ENCODE results near the gene SLCO4A1.

SLCO4A1 gene, protein sequence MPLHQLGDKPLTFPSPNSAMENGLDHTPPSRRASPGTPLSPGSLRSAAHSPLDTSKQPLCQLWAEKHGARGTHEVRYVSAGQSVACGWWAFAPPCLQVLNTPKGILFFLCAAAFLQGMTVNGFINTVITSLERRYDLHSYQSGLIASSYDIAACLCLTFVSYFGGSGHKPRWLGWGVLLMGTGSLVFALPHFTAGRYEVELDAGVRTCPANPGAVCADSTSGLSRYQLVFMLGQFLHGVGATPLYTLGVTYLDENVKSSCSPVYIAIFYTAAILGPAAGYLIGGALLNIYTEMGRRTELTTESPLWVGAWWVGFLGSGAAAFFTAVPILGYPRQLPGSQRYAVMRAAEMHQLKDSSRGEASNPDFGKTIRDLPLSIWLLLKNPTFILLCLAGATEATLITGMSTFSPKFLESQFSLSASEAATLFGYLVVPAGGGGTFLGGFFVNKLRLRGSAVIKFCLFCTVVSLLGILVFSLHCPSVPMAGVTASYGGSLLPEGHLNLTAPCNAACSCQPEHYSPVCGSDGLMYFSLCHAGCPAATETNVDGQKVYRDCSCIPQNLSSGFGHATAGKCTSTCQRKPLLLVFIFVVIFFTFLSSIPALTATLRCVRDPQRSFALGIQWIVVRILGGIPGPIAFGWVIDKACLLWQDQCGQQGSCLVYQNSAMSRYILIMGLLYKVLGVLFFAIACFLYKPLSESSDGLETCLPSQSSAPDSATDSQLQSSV

DNA sequence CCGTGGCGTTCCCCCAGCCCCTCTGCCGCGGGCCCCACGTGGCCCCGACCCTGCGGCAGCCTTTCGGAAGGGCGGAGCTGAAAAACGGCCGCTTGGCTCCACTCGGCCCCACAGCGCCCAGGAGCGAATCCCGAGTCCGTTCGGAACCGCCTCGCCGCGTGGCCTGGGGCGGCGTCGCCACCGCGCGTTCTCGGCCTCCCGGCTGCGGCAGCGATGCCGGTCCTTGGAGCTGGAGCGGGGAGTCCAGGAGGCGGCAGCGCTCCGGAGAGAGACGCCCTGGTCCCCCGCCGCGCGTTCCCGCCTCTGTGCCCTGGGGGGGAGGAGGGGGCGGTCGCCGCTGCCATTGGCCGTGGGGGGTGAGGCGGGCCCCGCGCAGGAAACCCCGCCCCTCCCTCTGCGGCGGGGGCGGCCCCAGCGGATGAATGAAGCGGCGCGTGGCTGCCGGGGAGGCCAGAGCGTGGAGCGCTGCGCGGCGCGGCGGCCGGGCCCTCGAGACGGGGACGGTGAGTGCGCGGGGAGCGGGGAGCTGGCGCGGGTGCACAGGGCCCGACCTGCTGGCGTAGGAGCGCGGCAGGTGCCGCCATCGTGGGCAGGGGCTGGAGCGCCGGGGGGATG lies at the start of gene SLCO4A1:
SLCO4A1 (plus strand) TSS at position 453 of the 615 bp plus-strand sequence. CDS start 13,952 bp downstream, outside the sequence.
- DNase-seq, result peak; percentile 49

DNA sequence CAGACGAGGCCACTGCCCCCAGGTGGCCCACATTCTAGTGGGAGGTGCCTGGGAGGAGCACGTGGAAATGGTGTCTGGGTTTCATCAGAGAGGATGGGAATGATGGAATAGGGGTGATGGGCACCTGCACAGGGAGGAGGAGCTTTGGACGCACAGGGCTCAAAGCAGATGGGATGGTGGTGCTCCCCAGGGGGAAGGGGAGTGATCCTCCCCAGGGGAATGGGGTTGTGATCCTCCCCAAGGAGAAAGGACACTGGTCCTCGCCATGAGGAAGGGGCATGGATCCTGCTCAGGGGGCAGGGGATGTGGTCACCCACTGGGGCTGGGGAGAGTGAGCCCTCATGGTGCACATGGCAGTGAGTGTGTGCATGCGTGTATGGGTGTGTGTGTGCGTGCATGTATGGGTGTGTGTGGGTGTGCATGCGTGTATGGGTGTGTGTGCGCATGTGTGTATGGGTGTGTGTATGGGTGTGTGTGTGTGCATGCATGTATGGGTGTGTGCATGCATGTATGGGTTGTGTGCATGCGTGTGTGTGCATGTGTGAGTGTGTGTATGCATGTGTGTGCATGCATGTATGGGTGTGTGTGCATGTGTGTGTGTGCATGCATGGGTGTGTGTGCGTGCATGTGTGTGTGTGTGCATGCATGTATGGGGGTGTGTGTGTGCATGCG lies 49.7 kb upstream of the SLCO4A1 start:
- no peak for DNase-seq

DNA sequence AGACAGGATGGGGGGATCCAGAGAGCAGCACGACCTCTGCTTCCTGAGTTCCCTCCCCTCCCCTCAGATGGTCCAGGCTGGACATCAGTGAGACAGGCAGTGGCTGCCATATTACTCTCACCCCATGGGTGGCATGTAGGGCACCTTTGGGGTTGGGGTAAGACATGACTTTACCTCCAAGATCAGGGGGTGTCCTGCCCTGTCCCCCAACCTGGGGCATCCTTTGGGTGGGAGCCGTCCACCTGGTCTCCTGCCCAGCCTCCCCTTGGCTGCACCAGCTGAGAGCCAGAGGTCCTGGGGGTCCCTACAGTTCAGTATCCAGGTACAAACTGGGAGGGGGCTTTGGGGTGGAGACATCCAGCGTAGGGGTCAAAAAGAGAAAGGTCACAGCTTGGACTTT lies 48.7 kb upstream of the SLCO4A1 start:
- no peak for DNase-seq

DNA sequence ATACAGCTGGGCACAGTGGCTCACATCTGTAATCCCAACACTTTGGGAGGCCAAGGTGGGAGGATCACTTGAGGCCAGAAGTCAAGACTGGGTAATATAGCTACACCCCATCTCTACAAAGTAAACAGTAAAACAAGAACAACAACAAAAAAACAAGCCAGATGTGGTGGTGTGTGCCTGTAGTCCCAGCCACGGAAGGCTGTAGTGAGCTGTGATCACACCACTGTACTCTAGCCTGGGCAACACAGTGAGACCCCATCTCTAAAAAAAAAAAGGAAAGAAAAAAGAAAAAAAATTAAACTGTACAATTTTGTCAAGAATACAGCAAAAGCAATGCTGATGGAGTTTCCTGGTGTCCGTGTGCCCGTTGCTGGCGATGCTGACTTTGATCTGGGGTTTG lies 47.2 kb upstream of the SLCO4A1 start:
- DNase-seq, result no peak

DNA sequence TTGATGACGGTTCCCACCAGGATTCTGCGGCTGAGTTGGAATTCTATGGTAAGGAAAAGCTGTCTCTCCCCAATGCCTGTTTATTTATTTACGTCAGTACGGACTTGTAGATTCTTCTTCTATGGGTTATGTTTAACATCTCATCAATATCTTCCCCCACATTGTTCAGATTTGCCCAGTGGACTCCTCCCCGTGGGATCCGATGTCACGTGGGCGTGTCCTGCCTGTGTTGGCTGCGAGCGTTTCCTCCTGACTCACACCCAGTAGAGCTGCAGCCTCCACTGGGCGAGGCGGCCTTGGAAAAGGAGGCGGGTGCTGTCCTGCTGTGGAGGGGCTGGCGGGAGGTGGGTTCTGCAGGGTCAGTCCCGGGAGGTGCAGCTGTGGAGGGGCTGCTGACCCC lies 46.8 kb upstream of the SLCO4A1 start:
- DNase-seq, result no peak

DNA sequence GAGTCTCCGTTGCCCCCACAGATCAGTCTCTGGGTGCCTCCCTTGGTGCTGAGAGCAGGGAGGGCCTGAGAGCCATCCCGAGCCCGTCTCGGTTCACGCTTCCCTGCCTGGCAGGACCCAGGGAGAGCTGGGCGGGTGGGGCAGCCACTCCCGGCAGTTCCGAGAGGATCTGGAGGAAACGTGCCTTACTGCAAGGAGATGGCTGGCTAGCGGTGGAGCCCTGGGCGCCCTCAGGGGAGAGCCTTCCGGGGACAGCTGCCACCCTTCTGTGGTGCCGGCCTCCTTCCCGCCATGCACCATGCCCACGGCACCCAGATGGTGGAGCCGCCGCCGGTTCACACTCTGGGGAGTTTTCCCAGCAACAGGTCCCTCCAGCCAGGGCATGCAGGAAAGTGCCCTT lies 45.8 kb upstream of the SLCO4A1 start:
- DNase-seq, result no peak

DNA sequence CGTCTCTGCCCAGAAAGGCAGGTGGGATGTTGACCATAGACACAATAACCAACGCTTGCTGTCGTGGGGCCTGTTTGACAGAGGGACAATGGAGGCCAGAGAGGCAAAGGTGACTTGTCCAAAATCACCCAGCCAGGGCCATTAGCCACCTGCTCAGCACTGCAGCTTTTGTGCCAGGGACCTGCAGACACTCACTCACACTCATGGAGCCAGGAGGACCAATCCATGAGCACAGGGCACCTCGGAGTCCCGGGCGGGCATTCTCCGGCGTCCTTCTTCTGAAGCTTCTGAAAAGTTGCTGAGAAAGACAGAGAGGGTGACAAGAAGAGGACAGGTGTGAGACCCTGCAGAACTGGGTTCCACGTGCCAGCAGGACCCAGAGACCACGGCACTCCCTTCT lies 45.4 kb upstream of the SLCO4A1 start:
- no peak for DNase-seq

DNA sequence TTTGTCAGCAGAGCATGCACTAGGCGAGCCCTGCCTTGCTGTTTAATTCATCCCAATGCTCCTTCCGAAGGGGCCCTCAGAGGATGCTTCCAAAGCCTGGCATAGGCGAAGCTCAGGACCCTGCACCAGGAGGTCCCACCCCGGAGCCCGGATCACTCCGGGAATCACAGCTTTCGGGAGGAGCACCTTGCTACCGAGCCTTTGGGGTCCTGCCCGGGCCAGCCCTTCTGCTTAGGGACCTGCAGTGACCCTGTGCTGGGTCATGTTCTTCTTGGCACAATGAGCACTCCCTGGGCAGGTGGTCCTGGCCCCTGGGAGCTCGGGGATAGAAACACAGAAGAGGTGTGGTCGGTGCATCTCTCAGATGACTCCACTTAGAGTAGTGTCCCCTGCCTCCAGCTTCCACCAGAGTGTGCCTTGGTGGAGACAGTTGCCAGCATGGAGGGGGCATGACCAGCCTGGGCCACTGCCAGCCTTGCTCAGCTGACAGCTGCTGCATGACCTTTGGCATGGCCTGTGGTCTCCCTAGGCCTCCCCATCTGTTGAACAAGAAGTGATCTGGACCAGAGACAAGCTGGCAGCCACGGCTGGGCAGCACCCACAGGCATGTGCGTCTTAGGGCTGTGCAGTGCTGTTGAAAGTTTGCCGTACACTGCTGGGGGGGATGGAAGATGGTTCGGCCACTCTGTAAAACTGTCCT lies 44.7 kb upstream of the SLCO4A1 start:
- DNase-seq, result no peak

DNA sequence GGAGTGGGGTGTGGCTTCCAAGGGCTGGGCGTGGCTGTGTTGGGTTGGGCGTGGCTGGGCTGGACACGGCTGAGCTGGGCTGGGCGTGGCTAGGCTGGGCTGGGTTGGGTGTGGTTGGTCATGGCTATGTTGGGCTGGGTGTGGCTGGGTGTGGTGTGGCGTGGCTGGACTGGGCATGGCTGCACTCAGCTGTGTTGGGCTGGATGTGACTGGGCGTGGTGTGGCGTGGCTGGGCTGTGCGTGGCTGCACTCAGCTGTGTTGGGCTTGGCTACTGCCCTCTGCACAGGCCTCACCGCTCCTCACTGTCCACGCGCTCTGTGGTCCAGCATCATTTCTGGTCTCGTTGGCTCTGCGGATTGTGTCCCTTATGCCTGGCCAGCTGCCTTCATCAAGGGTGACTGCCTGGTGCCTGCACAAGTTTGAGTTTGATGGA lies 43.5 kb upstream of the SLCO4A1 start:
- peak; percentile 30 for DNase-seq

DNA sequence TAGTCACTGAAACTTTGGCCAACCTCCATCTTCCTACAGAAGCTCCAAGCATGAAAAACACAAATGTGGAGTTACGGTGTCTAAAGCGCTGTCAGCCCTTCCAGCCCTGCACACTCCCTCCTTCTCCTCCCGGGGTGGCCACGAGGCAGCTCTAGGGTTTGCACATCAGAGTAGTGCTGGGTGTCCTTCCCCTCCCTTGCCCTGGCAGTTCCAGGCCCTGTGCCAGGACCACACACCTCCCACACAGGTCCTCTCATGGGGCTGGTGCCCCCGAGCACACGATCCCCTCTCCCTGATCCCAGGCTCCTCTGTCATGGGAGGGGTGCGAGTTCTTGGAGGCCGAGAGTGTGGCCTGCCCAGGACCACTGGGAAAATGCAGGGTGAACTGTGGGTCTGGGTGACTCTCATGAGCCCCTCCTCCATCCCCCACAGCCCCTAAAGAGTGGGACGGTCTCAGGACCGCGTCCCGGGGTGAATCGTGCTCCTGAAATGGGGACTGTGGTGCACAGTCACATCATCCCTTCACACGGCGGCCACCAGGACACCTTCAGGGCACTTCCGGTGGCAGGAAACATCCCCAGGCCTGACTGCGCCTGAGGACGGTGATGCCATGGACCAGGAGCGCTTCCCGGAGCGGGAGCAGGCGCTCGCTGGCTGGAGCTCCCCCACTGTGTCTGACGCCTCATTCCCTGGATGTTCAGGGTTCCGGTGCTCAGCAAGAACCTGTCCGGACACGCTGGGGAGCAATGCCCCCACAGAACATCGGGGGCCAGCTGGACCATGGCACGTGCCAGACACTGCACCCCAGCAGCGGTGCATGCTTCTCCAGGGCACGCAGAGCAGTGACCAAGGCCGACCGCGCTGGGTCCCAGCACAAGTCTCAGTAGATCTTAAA lies 42.8 kb upstream of the SLCO4A1 start:
- DNase-seq, result no peak

DNA sequence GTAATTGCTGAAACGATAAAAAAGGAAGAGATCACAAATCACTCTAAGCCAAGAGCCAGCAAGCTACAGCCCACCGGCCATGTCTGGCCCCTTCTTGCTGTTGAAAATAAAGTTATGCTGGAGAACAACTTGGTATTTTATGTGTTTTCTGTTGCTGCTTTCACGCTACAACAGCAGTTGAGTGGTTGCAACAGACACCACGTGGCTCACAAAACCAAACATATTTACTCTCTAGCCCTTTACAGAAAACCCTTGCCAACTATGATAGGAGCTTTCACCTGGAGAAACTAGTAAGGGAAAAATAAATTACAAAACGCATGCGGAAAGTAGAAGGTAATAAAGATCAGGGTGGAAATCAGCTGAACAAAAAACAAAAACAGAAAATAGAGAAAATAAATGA lies 41.1 kb upstream of the SLCO4A1 start:
- DNase-seq, result no peak

DNA sequence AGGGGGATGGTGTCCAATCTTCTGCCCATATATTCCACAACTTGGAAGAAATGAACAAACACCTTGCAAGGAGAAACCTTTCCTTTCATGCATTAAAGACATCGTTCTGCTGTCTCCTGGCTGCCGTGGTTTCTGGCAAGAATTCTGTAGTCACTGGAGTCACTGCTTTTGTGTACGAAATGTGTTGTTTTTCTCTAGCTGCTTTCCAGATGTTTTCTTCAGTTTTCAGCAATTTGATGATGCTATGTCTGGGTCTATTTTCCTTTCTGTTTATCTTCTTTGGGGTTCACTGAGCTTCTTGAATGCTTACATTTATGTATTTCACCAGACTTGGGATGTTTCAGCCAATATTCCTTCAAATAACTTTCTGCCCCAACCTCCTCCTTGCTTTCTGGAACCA lies 40.6 kb upstream of the SLCO4A1 start:
- DNase-seq, result no peak

DNA sequence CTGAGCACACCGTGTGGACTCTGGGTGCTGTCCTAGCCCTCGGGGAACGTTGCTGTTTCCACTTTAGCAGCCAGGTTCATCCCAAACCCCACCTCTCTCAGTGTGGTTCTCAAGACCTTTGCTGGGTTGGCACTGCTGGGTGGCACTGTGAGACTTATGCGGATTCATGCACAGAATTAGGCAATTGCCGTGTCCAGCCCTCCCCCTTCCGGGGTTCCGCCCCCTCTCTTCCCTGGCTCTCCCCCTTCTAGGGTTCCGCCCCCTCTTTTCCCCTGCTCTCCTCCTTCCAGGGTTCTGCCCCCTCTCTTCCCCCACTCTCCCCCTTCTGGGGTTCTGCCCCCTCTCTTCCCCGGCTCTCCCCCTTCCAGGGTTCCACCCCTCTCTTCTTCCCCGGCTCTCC lies 39.8 kb upstream of the SLCO4A1 start:
- no peak for DNase-seq

DNA sequence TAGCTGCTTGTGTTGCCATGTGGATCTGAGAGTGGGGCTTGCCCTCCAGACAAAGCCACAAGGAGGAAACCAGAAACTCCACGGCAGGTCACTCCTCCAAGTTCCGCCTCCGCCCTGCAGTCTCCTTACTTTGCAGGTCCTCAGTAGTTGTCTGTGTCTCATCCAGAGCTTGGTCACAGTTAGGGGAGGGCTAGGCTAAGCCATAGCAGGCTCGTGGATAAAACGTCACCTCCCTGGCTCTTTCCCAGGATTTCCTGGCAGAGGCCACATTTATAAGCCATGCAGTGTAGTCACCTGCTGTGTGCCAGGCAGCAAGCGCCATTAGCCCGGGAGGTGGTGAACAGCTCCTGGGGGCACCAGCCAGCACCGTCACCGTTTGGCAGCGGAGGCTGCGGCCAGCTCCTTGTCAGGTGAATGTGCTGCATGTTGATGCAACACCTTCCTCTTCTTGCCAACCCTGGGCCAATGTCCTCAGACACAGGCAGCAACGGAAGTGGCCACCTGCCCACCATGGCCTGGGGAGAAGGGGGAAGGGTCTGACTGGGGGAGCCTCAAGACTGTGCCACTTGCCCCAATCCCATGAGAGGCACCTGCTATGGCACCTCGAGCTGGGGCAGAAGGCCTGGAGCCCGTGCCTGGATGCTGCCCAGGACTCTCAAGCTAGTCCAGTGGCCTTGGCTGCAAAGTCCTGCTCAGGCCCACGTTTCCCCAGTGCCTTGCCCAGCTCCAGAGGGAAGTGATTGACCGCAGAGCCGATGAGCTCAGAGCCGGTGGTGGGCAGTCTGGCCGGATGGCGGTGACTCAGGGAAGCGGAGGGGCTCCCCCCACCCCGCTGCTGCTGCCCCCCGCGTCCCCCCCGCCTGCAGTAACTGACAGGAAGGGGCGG lies 39.0 kb upstream of the SLCO4A1 start:
- DNase-seq, result no peak

DNA sequence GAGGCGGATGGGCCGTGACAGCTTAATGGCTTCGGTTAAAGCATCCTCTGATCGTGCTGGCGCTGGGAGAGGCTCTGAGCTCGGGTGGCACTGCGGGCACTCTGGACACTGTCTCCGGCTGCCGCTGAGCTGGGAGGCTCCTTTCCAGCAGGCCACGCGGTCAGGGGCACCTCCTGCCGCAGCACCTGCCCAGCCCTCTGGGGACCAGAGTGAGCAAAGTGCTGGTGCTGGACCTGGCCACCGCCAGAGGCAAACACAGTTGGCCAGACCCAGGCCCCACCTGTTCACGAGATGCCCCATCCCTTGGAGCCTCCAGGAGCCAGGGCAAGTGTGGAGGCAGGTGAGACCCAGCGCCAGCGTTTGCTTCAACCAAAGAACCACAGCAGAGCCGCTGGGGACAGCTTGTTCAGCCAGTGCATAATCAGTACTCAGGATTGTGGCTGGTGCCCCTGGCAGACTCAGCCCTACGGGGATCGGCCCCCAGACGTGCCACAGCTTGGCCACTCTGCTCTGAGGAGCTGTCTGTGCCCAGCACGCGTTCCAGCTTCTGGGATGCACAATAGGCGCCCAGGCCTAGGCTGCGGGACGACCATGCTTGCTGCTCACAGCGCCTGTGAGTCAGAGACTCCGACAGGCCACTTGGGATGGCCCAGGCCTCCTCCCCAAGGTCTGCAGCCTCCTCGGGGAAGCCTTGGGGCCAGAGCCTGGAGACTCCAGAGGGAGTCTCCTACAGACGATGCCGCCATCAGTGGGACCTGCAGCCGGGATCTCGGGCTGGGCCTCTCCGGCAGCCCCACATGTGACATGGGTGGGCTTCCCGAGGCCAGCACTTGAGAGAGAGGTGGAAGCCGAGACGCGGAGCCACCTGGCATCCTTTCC lies 38.2 kb upstream of the SLCO4A1 start:
- no peak for DNase-seq

DNA sequence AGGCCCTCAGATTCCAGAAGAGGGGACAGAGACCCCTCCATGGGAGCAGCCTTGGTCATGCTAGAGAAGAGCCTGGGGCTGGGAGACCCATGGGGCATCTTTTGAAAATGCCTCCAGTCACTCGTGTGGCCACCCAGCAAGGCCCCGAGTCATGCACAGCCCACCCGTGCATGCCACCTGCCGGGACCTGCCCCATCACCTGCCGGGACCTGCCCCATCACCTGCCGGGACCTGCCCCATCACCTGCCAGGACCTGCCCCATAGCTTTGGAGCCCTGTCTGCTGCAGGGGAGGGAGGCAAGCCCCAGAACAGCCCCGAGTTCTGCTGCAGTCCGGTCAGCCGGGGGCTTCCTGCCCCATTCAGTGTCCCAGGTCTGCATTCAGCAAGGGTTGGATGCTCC lies 37.5 kb upstream of the SLCO4A1 start:
- no peak for DNase-seq

DNA sequence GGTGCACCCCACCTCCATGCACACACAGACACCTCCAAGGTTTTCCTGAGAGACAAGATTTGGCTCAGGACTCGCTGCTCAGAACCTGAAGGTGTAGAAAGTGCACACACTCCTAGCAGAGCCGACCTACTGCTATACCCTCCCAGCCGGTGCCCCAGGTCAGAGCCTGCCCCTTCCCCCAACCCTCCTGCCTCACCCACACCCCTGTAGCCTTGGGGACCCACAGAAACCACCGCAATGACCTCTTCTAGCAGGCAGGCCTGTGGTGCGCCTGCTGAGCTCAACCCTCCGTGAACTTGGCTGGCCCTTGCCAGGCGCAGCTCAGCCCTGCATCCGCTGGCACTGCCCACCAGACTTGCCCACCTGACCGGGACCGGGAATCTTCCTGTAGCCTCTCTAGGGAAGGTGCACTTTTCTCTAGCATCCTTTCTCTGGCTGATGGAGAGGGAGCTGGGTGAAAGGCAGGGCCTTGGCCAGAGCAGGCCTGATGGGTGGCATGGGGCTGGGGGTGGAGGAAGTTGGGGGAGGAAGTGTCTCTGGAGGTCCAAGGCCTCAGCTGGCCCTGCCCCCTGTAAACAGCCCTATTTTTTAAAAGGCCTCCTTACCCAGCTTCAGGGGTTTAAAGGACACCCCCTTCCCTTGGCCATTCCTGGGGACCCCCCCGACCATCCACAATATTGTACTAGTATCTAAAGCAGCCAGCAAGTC lies 36.9 kb upstream of the SLCO4A1 start:
- DNase-seq, result no peak

DNA sequence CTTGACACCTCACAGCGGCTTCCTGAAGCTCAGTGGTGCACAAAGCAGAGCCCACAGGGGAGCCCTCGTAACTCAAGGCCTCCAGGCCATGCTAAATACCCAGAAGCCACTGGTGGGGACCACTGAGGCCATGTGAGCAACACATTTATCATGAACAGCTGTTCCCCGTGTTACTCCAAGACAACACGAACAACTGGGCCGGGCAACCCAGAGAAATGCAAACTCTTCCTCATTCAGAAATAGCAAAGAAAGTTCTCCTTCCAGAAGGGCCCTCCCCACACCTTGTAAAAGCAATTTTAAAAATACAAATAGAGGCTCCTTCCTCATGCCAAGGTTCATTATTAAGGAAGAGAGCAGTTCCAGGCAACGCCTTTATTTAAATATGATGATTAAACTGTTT lies 36.3 kb upstream of the SLCO4A1 start:
- DNase-seq, result no peak
